ENCODE results near the gene UBE2G1. TPM values are rescaled to one million over a fixed set of nuclear protein-coding genes. Genes with fewer than 3 reads are reported as not detected.

Gene UBE2G1
- total and polyA plus RNA-seq, 2 of the 13 experiments (the other 11 are each of a cell fraction or from before 2014, with no cell fraction given): 27.9 to 42.6 TPM

- no peak for TF ChIP-seq PHB2 (IDR thresholded peaks at IDR 0.05; ENCODE audit: partially characterized antibody)
- TF ChIP-seq KLF16 (CRISPR knock-in tag; IDR thresholded peaks at IDR 0.05): peak in 1 of 2 experiments; percentile 53; a peak in 1 of 4 replicates
- no peak for TF ChIP-seq NKX3-1 (CRISPR knock-in tag; IDR thresholded peaks at IDR 0.05)
- no peak for TF ChIP-seq KDM1A (CRISPR knock-in tag; IDR thresholded peaks at IDR 0.05)
- TF ChIP-seq GATAD1 (CRISPR knock-in tag; IDR thresholded peaks at IDR 0.05): no peak
- no peak for TF ChIP-seq MTERF4 (CRISPR knock-in tag; IDR thresholded peaks at IDR 0.05)
- TF ChIP-seq KLF13 (CRISPR knock-in tag; IDR thresholded peaks at IDR 0.05): no peak
- TF ChIP-seq MYPOP (CRISPR knock-in tag; IDR thresholded peaks at IDR 0.05): no peak
- 0 out of 2 replicates have a peak, but pooled peaks have one; percentile 27 for TF ChIP-seq ZNF331 (CRISPR knock-in tag; IDR thresholded peaks at IDR 0.05)
- no peak for TF ChIP-seq ATF3 (CRISPR knock-in tag; IDR thresholded peaks at IDR 0.05)
- no peak for TF ChIP-seq GLMP (CRISPR knock-in tag; IDR thresholded peaks at IDR 0.05; ENCODE audit: borderline replicate concordance)
- TF ChIP-seq TMF1 (CRISPR knock-in tag; IDR thresholded peaks at IDR 0.05; ENCODE audit: low read depth): no peak
- TF ChIP-seq CAMTA2 (CRISPR knock-in tag; IDR thresholded peaks at IDR 0.05; ENCODE audit: borderline replicate concordance): no peak
- no peak for TF ChIP-seq BORCS8-MEF2B (CRISPR knock-in tag; IDR thresholded peaks at IDR 0.05)
- TF ChIP-seq ZNF235 (CRISPR knock-in tag; IDR thresholded peaks at IDR 0.05; ENCODE audit: borderline replicate concordance): no peak
- no peak for TF ChIP-seq MED13 (CRISPR knock-in tag; IDR thresholded peaks at IDR 0.05)
- TF ChIP-seq ZNF205 (CRISPR knock-in tag; IDR thresholded peaks at IDR 0.05): 0 out of 2 replicates have a peak, but pooled peaks have one; percentile 29
- no peak for TF ChIP-seq HNRNPH1 (optimal IDR thresholded peaks at IDR 0.05; ENCODE audit: low read depth, low read length)
- TF ChIP-seq TIGD3 (CRISPR knock-in tag; IDR thresholded peaks at IDR 0.05; ENCODE audit: borderline replicate concordance): no peak
- no peak for TF ChIP-seq SKIL (CRISPR knock-in tag; IDR thresholded peaks at IDR 0.05; ENCODE audit: borderline replicate concordance)
- TF ChIP-seq PATZ1 (CRISPR knock-in tag; IDR thresholded peaks at IDR 0.05): peak; percentile 74
Measured at GRCh38 chr17:4310354-4311060, 56.0 kb downstream of the UBE2G1 start (continued).

Data from HepG2 (cell line).